Measurements from ENCODE around the gene NEDD9.

Gene NEDD9

GRCh38 chr6:11172501-11173327, 59.8 kb downstream of the NEDD9 start:
- DNase-seq: peak; percentile 45 to 53

- DNase-seq: no peak
Measured at GRCh38 chr6:11171952-11172351, 60.5 kb downstream of the NEDD9 start.

- no peak for DNase-seq
Measured at GRCh38 chr6:11168091-11168635, 64.3 kb downstream of the NEDD9 start.

GRCh38 chr6:11166948-11167347, 65.5 kb downstream of the NEDD9 start:
- no peak for DNase-seq

GRCh38 chr6:11164717-11165646, 67.5 kb downstream of the NEDD9 start:
- DNase-seq: no peak

GRCh38 chr6:11163932-11164331, 68.5 kb downstream of the NEDD9 start:
- no peak for DNase-seq

- no peak for DNase-seq
Measured at GRCh38 chr6:11162262-11162661, 70.2 kb downstream of the NEDD9 start.

GRCh38 chr6:11161031-11161956, 71.2 kb downstream of the NEDD9 start:
- peak; percentile 54 to 61 for DNase-seq

GRCh38 chr6:11160199-11160598, 72.3 kb downstream of the NEDD9 start:
- no peak for DNase-seq

- DNase-seq: no peak
Measured at GRCh38 chr6:11155589-11155988, 76.9 kb downstream of the NEDD9 start.

- DNase-seq: no peak
Measured at GRCh38 chr6:11153447-11153846, 79.0 kb downstream of the NEDD9 start.

- no peak for DNase-seq
Measured at GRCh38 chr6:11152581-11152980, 79.9 kb downstream of the NEDD9 start.

- DNase-seq: no peak
Measured at GRCh38 chr6:11151488-11151887, 81.0 kb downstream of the NEDD9 start.

- DNase-seq: no peak
Measured at GRCh38 chr6:11149551-11149950, 82.9 kb downstream of the NEDD9 start.

GRCh38 chr6:11146117-11146826, 86.2 kb downstream of the NEDD9 start:
- no peak for DNase-seq

- peak; percentile 35 to 36 for DNase-seq
Measured at GRCh38 chr6:11144393-11144851, 88.0 kb downstream of the NEDD9 start.

- no peak for DNase-seq
Measured at GRCh38 chr6:11143394-11144371, 88.8 kb downstream of the NEDD9 start.

GRCh38 chr6:11142296-11143027, 90.0 kb downstream of the NEDD9 start:
- DNase-seq: no peak

- no peak for DNase-seq
Measured at GRCh38 chr6:11141295-11141694, 91.2 kb downstream of the NEDD9 start.

GRCh38 chr6:11140056-11140455, 92.4 kb downstream of the NEDD9 start:
- no peak for DNase-seq

Measured in NCI-H1930 (cell line).